Epithelial cell of prostate (primary cell): ENCODE results near the gene SLC38A10.

ENCODE experiments used
- DNase-seq: peaks from one replicate; pipeline ENCODE4 v3.0.0-alpha.2; 2011; ENCODE audit warnings: low read depth, low spot score
- H3K27ac ChIP-seq: fragments of 450-650 bp; 2 replicates; pipeline ENCODE4 v1.5.1; 2017; ENCODE audit warnings: mild to moderate bottlenecking

The SLC38A10 gene

GRCh38 chr17:81219476-81220180 is 75.5 kb downstream of the SLC38A10 start:
- no peak for DNase-seq
- H3K27ac ChIP-seq: no peak overlapping the region

- no peak overlapping the region for H3K27ac ChIP-seq
- DNase-seq: no peak
These were observed 76.1 kb downstream of the SLC38A10 start for GRCh38 chr17:81218991-81219390.

GRCh38 chr17:81218459-81218858 is 76.6 kb downstream of the SLC38A10 start:
- DNase-seq: no peak
- no peak overlapping the region for H3K27ac ChIP-seq

GRCh38 chr17:81217491-81217890 is 77.6 kb downstream of the SLC38A10 start:
- DNase-seq: no peak
- no peak overlapping the region for H3K27ac ChIP-seq

GRCh38 chr17:81213978-81214377 is 81.1 kb downstream of the SLC38A10 start:
- no peak for DNase-seq
- no peak overlapping the region for H3K27ac ChIP-seq

- no peak for DNase-seq
- no peak overlapping the region for H3K27ac ChIP-seq
These were observed 82.7 kb downstream of the SLC38A10 start for GRCh38 chr17:81212365-81212764.

- DNase-seq: no peak
These were observed 84.2 kb downstream of the SLC38A10 start for GRCh38 chr17:81210868-81211267.

GRCh38 chr17:81210466-81210865 is 84.6 kb downstream of the SLC38A10 start:
- DNase-seq: no peak

More at GRCh38 chr17:81210868-81211267, 84.2 kb downstream of the SLC38A10 start:
- H3K27ac ChIP-seq: no peak overlapping the region

GRCh38 chr17:81209141-81209540 is 86.0 kb downstream of the SLC38A10 start:
- H3K27ac ChIP-seq: no peak overlapping the region
- no peak for DNase-seq

More at GRCh38 chr17:81210466-81210865, 84.6 kb downstream of the SLC38A10 start:
- H3K27ac ChIP-seq: no peak overlapping the region

GRCh38 chr17:81208651-81209050 is 86.5 kb downstream of the SLC38A10 start:
- no peak for DNase-seq

GRCh38 chr17:81207610-81208581 is 87.2 kb downstream of the SLC38A10 start:
- no peak for DNase-seq
- H3K27ac ChIP-seq: no peak overlapping the region

More at GRCh38 chr17:81208651-81209050, 86.5 kb downstream of the SLC38A10 start:
- H3K27ac ChIP-seq: no peak overlapping the region

- no peak overlapping the region for H3K27ac ChIP-seq
- DNase-seq: no peak
These were observed 88.5 kb downstream of the SLC38A10 start for GRCh38 chr17:81206657-81207056.

GRCh38 chr17:81206166-81206565 is 88.9 kb downstream of the SLC38A10 start:
- H3K27ac ChIP-seq: no peak overlapping the region
- no peak for DNase-seq

- H3K27ac ChIP-seq: no peak overlapping the region
- no peak for DNase-seq
These were observed 90.5 kb downstream of the SLC38A10 start for GRCh38 chr17:81204578-81204977.

- no peak overlapping the region for H3K27ac ChIP-seq
- DNase-seq: no peak
These were observed 92.0 kb downstream of the SLC38A10 start for GRCh38 chr17:81203136-81203535.

- DNase-seq: no peak
- H3K27ac ChIP-seq: no peak overlapping the region
These were observed 92.8 kb downstream of the SLC38A10 start for GRCh38 chr17:81202318-81202717.

GRCh38 chr17:81200695-81201580 is 94.2 kb downstream of the SLC38A10 start:
- DNase-seq: peak; percentile 18
- no peak overlapping the region for H3K27ac ChIP-seq

GRCh38 chr17:81200201-81200600 is 94.9 kb downstream of the SLC38A10 start:
- no peak overlapping the region for H3K27ac ChIP-seq
- no peak for DNase-seq

- no peak overlapping the region for H3K27ac ChIP-seq
- no peak for DNase-seq
These were observed 95.7 kb downstream of the SLC38A10 start for GRCh38 chr17:81199482-81199830.

- DNase-seq: no peak
These were observed 96.2 kb downstream of the SLC38A10 start for GRCh38 chr17:81198826-81199481.

More at GRCh38 chr17:81198826-81199481, 96.2 kb downstream of the SLC38A10 start:
- no peak overlapping the region for H3K27ac ChIP-seq
